NCI-H82 treated with DMSO at 0.1 percent for 48 hours (cell line): ENCODE data around the gene XXYLT1.

Source experiments
- DNase-seq: peaks from one replicate; lab custom pipeline; 2025; ENCODE audit not compliant: unreplicated experiment; lab: John Stamatoyannopoulos, UW

XXYLT1 gene

GRCh38 chr3:195035345-195036202 is 235.4 kb downstream of the XXYLT1 start:
- no peak for DNase-seq

DNA sequence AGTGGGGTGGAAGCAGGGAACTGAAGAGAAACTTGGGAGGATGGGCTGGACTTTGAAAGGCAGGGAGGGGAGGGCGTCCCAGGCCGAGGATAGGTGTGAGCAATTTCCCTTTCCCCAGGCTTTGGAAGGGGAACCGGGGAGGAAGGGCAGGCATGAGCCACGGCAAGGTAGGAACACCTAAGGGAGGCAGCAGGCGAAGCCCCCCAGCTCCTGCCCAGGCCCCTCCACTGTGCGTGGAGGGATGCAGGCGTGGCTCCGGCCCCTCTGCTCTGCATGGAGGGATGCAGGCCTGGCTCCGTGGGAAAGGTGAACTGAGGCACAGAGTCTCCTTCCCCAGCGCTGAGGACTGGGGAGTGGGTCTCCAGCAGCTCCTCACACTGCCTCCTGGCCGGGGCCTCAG is 236.4 kb downstream of the XXYLT1 start:
- DNase-seq = no peak

- DNase-seq = no peak
Observed at GRCh38 chr3:195034101-195034500, 236.9 kb downstream of the XXYLT1 start.

GRCh38 chr3:195033531-195034091 is 237.3 kb downstream of the XXYLT1 start:
- DNase-seq = no peak

GRCh38 chr3:195032955-195033354 is 238.0 kb downstream of the XXYLT1 start:
- no peak for DNase-seq

DNA sequence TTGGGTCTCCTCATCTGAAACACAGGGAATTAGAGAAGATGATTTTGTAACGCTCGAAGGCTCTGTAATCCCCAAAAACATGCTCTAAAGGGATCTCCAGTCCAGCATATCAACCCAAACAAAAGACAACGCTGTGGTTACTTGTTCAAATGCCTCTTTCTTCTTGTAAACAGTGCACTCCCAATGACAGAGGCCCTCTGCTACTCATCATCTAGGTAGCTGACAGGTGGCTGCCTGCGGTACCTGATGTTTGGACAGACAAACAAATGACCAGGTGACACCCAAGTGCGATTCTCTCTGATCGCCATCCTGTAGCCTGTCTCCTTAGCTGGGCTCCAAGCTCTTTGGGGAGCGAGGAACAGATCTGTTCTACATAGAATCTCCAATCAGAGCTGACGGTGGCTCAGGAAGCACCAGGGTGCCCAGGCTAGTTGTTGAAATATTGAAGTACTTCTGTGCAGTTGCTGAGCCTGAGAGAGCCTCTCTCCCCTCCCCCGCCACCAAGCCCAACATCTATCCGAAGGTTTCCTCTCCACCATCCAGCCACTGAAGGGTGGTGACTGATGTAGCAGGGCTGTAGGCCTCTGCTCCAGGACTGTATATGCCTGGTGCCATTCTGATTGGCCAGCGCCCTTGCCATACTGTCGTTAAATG is 238.7 kb downstream of the XXYLT1 start:
- no peak for DNase-seq

GRCh38 chr3:195031574-195032003 is 239.4 kb downstream of the XXYLT1 start:
- DNase-seq = no peak

DNA sequence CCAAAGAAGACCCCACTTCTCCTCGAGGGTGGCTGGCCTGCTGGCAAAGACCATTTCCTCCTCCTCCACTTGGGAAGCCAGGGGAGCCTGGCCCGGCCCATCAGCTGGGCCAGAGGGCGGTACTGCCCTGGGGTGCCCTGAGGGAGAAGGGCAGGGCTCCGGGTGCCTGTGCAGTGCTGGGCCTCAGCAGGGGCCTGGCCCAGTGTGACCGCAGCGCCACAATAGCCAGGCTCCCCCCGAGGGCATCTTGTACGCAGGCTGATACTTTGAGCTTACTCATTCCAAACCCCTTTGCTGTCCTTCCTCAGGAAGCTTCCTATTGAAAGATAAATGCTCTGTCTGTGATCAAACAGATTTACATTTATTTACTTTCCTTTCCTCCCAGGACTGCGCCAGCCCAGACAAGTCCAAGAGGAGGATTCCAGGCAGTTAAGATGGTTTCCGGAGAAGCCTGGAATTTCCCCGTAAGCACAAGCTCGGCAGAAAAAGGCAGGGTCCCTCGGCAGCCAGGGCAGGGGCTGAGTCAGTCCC is 240.1 kb downstream of the XXYLT1 start:
- DNase-seq = no peak

GRCh38 chr3:195028877-195029606 is 241.9 kb downstream of the XXYLT1 start:
- no peak for DNase-seq

DNA sequence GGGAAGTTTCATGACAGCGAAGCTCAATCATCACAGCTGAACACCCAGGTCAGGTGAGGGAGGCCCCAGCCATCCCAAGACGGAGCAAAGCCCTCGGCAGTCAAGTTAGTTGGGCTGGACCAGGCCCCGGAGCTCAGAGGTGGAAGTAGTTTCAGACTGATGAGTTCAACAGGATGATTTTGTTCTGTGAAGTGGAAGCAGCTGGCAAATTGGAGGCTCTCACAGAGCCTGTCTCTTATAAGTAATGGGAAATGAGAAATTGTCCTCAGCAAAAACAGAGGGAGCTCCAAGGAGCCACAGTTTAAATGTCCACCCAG is 245.1 kb downstream of the XXYLT1 start:
- no peak for DNase-seq

GRCh38 chr3:195025056-195025883 is 245.7 kb downstream of the XXYLT1 start:
- no peak for DNase-seq

DNA sequence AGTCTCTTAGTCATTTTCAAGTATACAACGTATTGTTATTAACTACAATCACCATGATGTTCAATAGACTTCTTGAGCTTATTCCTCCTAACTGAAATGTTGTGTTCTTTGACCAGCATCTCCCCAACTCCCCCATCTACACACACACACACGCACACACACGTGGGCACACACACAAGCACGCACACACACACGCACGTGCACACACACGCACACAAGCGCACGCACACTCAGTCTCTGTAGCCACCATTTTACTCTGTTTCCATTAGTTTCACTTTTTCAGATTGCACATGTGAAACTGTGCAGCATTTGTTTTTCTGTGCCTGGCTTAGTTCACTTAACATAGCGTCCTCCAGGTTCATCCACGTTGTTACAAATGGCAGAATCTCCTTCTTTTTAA is 247.0 kb downstream of the XXYLT1 start:
- DNase-seq = no peak

DNA sequence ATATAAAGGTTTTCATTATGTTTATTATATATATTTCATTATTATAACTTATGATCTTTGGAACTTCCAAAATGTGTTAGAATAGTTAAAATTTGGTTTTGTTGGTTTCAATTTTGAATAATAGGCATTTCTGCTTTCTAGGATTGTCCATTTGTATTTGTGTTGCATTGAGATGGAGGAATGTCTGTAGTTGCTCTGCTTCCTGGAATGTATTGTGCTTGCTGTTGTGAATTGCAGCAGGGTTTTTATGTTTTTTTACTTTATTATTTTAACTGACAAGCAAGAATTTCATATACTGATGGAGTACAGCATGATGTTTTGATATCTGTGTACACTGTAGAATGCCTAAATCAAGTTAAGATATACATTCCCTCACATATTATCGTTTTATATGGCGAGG is 247.4 kb downstream of the XXYLT1 start:
- no peak for DNase-seq

- DNase-seq = no peak
Observed at GRCh38 chr3:195021692-195022091, 249.3 kb downstream of the XXYLT1 start.

DNA sequence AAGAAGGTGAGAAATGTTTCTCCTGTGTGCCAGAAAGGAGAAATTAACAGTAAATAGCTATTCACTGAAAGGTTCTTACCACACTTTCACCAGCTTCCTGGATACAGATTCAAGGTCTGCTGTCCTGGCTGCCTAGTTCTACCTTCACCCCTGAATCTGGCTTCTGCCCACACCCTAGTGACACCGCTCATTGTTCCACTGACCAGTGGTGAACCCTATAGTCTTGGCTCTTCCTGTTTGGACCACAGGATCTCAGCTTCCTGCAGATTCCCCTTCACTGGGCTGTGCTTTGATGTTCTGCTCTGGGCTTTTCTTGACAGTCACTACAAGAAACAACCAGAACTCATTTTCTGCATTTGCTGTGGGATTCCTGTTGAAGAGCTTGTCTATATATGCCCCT is 250.0 kb downstream of the XXYLT1 start:
- DNase-seq = no peak

- DNase-seq = no peak
Observed at GRCh38 chr3:195020185-195020584, 250.8 kb downstream of the XXYLT1 start.

- no peak for DNase-seq
Observed at GRCh38 chr3:195019335-195019734, 251.6 kb downstream of the XXYLT1 start.
